Stimulated activated CD4-positive, alpha-beta T cell treated with anti-CD3 and anti-CD28 coated beads, Interleukin-2, amount 100 ng/mL, for 4 hours (primary cell): ENCODE results near the gene LGR4.

Experiments
- DNase-seq: peaks from one replicate; pipeline ENCODE4 v3.0.0-alpha.2; 2020; ENCODE audit warnings: low read depth

The LGR4 gene

DNA sequence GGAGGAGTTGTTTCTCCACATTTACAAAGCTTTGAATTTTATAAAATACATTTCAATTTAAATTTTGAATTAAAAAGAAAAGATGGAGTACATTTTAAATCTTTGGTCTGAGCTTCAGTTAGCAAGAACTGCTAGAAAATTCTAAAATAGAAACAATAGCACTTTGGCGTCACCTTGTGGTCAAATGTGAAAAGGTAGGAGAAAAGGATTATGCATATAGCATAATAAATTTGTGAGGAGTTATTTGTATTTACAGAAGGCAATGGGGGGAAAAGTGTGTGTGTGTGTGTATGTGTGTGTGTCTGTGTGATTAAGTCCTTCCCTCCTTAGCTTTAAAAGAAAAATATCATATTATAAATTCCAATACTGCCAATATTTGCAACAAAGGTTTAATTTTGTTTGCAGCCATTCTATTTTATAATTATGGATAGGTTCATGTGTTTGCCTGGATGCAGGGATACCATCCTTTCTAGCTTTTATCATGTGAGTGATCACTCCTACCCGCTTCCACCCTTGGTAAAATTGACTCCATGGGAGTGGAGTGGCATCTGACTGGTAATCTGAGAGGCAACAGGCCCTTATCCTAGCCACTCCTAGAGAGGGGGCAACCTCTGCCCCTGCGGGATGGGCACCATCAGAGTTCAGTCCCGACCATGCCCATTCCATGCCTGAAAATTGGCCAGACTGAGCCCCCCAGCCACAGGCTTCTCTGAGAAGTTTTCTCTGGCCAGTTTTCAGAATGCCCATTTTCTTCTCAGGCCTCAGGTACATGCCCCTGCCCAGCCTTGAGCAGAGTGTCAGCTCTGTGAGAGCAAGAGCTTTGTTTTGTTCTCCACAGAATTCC lies 13.6 kb upstream of the LGR4 start:
- peak; percentile 10 for DNase-seq

- no peak for DNase-seq
Observed at GRCh38 chr11:27482793-27483192, 10.2 kb upstream of the LGR4 start.

DNA sequence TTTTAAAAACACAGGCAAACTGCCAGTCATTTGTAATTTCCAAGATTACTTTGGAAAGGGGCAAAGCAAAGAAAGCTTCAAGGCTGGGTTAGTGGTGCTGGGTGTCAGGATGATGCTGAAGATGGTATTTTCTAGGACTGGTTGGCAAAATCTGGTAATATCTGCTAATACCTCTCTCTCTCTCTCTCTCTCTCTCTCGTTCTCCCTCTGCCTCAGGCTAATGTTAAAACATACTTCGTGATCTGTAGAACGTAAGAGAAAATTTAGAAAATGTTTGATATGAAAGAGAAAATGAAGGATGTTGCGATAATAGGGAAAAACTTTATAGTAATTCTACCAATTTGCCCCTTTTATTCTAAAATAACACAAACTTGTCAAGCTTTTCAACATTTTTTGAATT lies 9.4 kb upstream of the LGR4 start:
- DNase-seq: no peak

- DNase-seq: no peak
Observed at GRCh38 chr11:27477831-27478230, 5.2 kb upstream of the LGR4 start.

DNA sequence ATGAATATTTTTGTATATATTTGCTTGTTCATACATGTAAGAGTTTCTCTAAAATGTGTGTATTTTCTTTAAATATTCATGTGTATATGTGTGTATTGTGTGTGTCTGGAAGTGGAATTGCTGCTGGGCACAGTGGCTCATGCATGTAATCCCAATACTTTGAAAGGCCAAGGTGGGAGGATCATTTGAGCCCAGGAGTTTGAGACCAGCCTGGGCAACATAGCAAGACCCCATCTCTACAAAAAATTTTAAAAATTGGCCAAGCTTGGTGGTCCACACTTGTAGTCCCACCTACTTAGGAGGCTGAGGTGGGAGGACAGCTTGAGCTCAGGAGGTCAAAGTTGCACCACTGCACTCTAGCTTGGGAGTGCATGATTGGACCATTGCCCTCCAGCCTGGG lies 4.7 kb upstream of the LGR4 start:
- DNase-seq: no peak

- no peak for DNase-seq
Observed at GRCh38 chr11:27475622-27476021, 3.0 kb upstream of the LGR4 start.

DNA sequence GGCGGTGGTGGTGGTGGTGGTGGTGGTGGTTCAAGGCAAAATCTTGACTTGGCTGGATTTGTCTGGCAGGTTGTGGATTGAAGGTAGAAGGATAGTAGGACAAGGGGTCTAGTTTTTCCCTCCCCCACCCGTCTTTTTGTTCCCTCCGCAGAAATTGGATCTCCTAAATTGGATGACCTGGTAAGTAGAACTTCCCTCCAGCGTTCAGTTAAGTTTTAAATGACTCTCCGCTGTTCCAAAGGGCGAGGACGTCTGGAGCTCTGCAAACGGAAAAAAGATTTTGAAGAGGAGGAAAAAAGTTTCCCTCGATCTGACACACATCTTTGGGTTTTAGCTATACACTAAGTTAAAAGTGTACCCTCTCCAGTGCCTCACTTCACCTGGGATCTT lies 422 bp upstream of the LGR4 start:
- DNase-seq: no peak

DNA sequence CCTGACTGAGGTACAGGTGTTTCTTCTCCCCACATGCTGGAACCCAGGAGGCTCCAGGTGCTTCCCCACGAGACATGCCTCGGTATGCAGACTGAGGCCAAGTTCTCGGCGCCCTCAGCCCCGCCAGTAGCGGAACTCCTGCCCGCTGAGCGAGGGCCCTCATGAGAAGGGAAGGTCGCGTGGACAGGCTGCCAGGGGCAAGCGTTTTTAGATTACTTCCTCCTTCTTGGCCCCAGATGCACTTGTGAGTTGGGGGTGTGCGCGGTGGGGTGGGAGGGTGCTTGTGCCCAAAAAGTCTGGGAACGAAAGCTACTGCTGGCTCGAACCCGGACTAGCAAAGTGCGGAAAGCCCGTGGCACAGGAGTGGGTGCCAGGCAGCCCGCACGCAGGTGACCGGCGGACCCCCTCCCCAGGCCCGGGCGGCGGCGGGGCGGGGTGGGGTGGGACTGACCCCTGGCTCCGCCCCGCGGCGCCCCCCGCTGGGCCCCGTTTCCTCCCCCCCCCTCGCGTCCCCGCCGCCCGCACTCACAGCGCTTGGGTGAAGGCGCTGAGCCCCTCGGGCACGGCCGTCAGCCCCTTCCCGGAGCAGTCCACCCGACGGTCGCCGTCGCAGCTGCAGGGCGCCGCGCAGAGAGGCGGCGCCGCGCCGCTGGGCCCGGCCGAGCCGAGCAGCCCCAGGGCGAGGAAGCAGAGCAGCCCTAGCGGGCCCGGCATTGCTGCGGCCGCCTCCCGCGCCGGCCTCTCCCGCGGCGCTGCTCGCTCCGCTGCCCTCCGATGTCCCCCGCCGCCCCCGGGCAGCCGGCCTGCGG lies 797 bp downstream of the LGR4 start:
- peak; percentile 3 for DNase-seq

GRCh38 chr11:27470826-27471588 lies 1.6 kb downstream of the LGR4 start:
- DNase-seq: no peak

DNA sequence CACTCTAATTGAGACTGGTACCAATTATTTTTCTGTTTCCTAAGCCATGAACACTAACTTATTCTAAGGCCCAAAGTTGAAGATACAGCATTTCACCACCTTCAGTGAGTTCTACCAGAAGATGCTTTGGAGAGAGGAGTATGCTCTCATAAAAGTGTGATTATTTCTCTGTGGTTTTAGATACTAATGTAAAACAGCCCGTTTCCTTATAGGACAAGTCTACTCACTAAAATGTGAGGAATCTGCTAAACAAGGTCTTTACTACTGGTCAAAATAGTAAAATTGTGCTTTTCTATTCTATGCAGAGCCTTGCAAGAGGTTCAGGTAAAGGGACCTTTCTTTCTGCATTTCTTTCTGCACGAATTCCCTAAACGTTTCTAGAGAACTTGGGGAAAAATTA lies 2.4 kb downstream of the LGR4 start:
- DNase-seq: no peak

- DNase-seq: no peak
Observed at GRCh38 chr11:27468995-27469695, 3.4 kb downstream of the LGR4 start.

- DNase-seq: no peak
Observed at GRCh38 chr11:27468209-27468994, 4.2 kb downstream of the LGR4 start.

DNA sequence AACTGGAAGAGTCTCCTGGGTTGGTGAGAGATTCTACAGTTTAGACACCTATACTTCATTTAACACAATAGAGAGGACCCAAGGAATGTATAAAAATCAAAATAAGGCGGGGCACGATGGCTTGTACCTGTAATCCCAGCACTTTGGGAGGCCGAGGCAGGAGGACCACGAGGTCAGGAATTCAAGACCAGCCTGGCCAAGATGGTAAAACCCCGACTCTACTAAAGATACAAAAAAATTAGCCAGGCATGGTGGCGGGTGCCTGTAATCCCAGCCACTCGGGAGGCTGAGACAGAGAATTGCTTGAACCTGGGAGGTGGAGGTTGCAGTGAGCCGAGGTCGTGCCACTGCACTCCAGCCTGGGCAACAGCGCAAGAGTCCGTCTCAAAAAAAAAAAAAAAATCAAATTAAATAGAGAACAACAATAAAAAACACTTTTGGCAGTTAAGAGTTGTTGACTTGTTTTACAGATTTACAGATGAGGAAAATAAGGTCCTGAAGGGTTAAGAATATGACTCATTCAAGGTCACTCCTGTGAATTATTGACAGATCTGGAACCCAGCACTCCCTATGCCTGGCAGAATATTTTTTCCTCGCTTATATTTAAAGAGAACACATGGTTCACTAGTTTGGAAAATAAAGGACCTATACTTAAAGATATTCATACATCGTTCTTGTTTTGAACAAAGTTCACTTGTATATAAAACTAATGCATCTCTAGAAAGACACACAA lies 5.2 kb downstream of the LGR4 start:
- no peak for DNase-seq

GRCh38 chr11:27466363-27466762 lies 6.2 kb downstream of the LGR4 start:
- no peak for DNase-seq

DNA sequence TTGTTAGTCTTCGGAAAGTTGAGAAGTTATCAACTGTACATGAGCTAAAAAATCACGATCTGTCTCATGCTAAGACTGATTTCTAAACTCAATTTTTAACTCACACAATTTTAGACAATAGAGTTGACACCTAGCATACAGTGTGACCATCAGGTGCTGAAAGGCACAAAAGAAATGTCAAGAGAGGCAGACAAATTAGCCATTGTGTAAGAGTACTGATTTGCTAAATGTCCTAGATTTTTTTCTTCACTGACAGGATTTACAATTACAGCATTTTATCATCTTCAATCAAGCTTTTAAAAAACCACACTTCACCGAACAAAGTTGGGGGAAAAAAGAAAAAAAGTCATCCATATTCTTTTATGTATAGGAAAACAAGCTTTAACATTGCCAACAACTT lies 7.0 kb downstream of the LGR4 start:
- no peak for DNase-seq

DNA sequence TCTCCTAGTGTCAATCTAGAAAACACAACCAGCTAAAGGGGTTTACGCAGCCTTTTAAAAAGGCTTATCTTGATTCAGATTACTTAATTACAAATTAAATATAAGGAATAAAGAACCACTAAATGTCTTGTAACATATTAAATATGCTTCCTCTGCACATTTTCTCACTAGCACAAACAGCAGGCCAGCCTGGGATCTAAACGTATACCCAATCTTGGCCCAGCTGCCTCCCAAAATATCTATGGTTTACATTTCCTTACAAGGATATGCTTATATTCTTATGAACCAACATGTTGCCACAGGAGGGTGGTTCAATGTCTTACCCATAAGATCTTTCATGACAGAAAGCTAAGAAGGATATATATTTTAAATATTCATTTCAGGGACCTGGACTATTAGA lies 7.7 kb downstream of the LGR4 start:
- no peak for DNase-seq

GRCh38 chr11:27464289-27464696 lies 8.3 kb downstream of the LGR4 start:
- no peak for DNase-seq

DNA sequence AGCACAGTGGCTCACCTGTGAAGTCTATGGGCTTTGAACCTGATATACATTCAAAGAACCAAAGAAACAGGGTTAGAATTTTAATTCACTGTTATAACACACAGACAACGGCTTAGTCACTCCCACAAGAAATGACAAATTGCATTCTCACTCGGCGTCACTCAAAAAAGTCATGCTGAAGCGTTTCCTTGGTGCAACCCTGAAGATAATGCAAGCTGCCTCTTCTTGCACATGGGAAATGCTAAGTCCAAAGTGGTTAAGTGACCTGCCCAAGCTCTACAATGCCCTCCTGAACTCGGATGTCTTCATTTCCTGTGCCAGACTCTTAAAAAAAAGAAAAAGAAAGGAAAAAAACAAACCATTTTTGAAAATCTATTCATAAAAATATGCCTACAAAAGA lies 10.0 kb downstream of the LGR4 start:
- no peak for DNase-seq

GRCh38 chr11:27460158-27460978 lies 12.2 kb downstream of the LGR4 start:
- no peak for DNase-seq

- no peak for DNase-seq
Observed at GRCh38 chr11:27459191-27459590, 13.4 kb downstream of the LGR4 start.
